GM13977 (cell line): ENCODE results near the gene ZDHHC11.
"Not testable (repeated sequence)": the region's sequence is repeated elsewhere in the genome, so short reads cannot be mapped to it uniquely, and the experiment has no call there.

Experiments used
- DNase-seq: peaks from one replicate; pipeline ENCODE4 v3.0.0; 2012; ENCODE audit warnings: low spot score
- in situ Hi-C: fragments of 300-500 bp; cut with MboI; formaldehyde crosslinking; loops from one replicate; pipeline ENCODE4 v1.12.0; 2022; ENCODE audit warnings: low sequenced_read_pairs, low pct_unique_long_range_greater_than_20kb, mixed read lengths, inconsistent platforms; ENCODE audit not compliant: unreplicated experiment

Gene ZDHHC11

DNA sequence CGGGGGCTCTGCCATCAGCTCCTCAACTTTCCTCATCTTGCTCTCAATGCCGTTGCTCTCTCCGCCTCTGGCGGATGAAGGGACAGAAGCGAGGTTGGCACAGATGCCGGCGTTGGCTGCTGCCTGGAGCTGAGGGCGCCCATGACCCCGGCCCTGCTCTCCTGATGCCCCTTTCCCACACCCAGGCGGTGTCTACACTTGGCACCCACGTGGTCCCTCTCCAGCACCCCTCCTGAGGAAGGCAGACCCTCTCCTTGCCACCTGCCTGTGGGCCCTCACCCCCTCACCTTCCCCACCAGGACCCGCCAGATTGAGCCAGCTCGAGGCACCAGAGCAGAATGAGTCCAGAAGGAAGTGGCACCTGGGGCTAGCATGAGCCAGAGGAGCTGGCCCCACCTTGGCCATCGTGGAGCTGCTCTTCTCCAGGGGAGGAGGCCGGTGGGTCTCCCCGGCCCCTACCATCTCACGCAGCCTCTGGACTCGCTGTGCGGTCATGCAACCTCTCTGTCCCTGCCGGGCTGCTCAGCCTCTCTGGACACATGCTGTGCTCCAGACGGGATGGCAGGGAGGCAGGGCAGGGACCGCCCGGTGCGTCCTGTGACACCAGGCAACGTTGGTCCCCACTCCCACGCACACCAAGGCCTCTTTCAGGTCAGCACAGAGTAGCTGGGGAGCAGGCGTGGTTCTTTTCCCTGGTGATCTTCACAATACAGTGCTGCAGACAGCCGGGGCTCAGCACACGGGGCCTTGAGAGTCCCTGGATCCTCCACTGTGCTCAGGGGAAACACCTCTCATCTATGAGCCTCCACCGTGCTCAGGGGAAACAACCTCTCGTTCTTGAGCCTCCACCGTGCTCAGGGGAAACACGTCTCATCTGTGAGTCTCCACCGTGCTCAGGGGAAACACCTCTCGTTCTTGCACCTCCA lies 4.8 kb downstream of the ZDHHC11 start:
- DNase-seq, in situ Hi-C loops: not testable (repeated sequence)

DNA sequence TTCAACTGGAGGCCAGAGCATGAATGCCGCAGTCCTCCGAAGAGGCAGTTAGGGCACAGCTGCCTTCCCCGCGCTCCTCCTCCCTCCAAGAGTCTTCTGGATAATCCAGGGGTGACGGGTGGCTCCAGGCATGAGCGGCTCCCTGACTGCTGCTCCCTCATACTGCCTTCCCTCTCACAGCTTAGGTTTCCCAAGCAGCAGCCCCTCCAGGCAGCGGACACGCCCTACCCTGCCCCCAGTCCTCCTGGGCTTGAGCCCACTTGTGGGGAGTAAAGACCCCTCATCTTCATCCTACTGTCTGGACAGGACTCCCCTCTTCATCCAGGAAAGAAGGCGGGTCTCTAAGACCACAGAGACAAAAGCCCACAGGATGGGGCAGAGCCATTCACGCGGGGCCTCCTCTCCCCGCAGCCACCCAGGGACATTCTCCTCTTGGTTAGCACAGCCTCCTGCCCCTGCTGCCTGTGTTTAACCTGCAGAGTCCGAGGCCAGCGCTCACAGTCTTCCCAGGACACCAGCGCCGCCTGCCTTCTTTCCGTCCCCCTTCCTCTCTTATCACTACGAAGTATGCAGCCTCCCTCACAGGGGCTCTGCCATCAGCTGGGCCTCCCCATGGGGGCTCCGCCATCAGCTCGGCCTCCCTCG lies 5.6 kb downstream of the ZDHHC11 start:
- DNase-seq, in situ Hi-C loops: not testable (repeated sequence)

DNA sequence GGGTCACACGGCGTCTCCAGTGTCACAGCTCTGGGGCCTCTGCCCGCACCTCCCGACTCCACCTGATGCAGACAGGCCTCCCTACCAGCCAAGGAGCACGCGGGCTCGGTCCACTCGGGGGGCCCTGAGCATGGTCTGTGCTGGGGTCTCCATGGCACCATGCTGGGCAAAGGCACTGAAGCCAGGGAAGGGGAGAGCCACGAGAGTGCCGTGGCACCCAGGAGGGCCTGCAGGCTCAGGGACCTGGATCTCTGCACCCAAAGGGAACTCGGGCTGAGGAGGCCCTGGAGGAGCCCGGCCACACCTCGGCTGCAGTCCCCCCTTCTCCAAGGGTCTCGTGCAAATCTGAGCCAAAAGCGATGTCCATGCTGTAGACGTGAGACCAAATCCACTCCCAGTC lies 6.4 kb downstream of the ZDHHC11 start:
- DNase-seq, in situ Hi-C loops: not testable (repeated sequence)

DNA sequence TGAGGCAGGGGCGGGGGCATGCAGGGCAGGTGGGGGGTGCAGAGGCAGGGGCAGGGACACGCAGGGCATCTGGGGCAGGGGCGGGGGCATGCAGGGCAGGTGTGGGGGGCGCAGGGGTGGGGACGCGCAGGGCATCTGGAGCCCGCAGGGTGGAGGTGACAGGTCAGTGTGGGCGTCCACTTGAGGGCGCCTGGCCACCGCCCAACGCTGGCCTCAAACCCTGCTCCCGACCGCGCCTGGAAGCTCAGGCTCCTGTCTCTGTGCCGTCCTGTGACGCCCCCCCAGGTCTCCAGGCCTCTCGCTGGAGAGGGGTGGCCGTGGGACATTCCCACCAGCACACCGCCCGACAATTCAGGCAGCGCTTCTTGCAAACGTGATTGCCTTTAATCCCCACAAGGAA lies 6.9 kb downstream of the ZDHHC11 start:
- DNase-seq, in situ Hi-C loops: not testable (repeated sequence)

DNA sequence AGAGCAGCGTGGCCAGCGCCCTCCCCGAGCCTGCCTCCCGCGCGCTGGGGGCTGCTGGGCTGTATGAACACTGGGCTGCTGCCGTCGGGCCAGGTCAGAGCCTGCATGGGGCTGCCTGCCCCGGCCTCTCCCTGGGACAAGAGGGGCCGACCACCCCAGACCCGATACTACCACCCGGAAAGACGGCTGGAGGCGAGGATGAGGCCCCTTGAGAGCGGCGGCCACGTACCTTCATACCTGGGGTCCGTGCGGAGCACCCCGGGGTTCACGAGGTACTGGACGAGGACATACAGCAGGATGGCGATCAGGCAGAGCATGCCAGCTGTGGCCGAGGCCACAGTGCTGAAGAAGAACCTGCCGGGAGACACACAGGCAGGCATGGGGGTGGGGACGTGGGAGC lies 7.4 kb downstream of the ZDHHC11 start:
- DNase-seq, in situ Hi-C loops: not testable (repeated sequence)

DNA sequence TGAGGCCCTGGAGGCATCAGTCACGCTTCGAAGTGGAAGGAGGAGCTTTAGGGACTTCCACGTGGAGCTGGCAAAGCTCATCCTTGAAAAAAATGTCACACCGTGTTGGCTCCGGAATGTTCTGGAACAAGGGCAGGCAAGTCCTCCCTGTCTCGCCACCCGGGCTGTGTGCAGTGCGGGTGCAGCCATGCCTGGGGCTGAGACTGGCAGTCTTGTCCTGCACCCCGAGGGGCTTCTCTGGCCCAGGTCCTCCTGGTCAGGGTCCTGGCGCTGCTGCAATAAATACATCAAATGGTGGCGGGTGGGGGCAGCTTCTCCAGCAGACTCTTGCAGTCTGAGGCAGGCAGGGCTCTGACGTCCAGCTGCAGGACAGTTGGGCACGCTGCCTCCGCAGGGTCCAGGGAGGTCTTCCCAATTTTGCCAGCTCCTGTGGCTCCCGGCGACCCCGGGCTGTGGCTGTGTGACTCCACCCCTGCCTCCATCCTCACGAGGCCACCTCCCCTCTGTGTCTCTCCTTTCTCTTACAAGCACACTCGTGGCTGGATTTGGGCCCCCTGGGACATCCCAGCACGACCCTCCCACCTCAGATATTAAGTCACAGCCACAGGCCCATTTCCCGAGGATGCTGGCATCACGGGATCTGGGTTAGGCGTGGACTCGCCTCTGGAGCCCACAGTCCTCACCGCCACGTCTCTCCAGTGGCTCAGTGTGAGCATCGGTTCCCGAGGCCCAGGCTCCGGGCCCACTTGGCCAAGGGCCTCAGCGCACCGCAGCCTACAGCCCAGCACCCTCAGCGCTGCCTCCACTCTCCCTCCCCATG lies 8.2 kb downstream of the ZDHHC11 start:
- DNase-seq, in situ Hi-C loops: not testable (repeated sequence)

- DNase-seq, in situ Hi-C loops: not testable (repeated sequence)
These were observed 9.0 kb downstream of the ZDHHC11 start for GRCh38 chr5:841531-842401.

- in situ Hi-C loops, DNase-seq: not testable (repeated sequence)
These were observed 9.8 kb downstream of the ZDHHC11 start for GRCh38 chr5:840974-841435.

- DNase-seq: not testable (repeated sequence)
These were observed 10.4 kb downstream of the ZDHHC11 start for GRCh38 chr5:840118-840973.

GRCh38 chr5:838431-838851 lies 12.3 kb downstream of the ZDHHC11 start:
- DNase-seq, in situ Hi-C loops: not testable (repeated sequence)

More at GRCh38 chr5:840118-840973, 10.4 kb downstream of the ZDHHC11 start:
- in situ Hi-C loops: not testable (repeated sequence)

DNA sequence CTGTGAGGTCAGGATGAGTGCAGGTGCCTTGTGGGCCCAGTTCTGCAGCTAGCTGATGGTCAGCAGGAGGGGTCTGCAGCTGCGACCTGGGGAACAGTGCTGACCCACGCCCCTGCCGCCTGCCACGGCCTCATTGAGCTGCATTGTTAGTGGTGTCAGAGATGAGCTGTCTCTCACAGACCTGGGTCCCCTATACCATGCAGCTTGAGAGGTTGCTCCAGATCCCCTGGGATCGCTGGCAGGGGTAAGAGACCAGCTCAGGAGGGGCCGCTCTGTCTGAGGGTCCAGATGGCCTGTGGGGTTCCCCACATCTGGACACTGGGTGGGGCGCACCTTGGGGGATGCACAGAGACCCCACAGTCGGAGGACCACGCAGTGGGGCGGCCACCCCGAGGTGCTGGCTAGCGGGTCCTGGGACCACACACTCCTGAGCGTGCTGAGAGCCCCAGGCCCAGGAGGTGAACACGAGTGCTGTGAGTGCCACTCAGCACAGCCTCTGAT lies 13.1 kb downstream of the ZDHHC11 start:
- in situ Hi-C loops, DNase-seq: not testable (repeated sequence)

- DNase-seq, in situ Hi-C loops: not testable (repeated sequence)
These were observed 14.7 kb downstream of the ZDHHC11 start for GRCh38 chr5:835933-836612.

DNA sequence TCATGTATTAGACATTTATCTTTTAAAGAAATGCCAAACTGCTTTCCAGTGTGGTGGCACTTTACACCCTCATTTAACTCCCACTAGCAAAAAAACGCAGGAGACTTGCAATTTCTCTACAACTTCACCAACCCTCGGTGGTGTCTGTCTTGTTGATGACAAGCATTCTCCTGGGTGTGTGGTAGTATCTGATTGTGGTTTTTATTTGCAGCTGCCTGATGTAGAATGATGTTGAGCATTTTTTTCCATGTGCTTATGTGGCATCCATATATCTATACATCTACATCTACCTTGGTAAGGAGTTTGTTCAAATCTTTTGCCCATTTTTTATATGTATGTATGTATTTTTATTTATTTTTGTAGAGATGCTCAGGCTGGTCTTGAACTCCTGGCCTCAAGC lies 16.8 kb downstream of the ZDHHC11 start:
- in situ Hi-C loops, DNase-seq: not testable (repeated sequence)

DNA sequence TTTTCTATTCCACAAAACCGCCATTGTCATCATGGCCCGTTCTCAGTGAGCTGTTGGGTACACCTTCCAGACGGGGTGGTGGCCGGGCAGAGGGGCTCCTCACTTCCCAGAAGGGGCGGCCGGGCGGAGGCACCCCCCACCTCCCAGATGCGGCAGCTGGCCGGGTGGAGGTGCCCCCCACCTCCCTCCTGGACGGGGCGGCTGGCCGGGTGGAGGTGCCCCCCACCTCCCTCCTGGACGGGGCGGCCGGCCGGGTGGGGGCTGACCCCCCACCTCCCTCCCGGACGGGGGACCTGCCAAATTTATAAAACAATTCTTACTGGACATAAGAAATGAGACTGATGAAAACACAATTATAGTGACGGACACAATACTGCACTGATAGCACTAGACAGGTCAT lies 22.6 kb downstream of the ZDHHC11 start:
- in situ Hi-C loops, DNase-seq: not testable (repeated sequence)

- DNase-seq, in situ Hi-C loops: not testable (repeated sequence)
These were observed 25.2 kb downstream of the ZDHHC11 start for GRCh38 chr5:825544-825943.
